A549 (cell line): ENCODE results near the gene DHX30.

Experiments used
- MYC ChIP-seq: IDR thresholded peaks from 2 replicates; pipeline ENCODE4 v1.6.1; 2012; ENCODE audit warnings: mild to moderate bottlenecking, inconsistent platforms, low read length, improper control_type of control experiment, borderline replicate concordance
- POLR2A ChIP-seq: IDR thresholded peaks from 2 replicates; pipeline ENCODE4 v1.6.1; 2012; ENCODE audit warnings: mild to moderate bottlenecking, low read length
- RAD21 ChIP-seq, 2 experiments: fragments of >200 bp in 1 of 2; sonication (Bioruptor Twin) in 1 of 2; formaldehyde crosslinking in 1 of 2; IDR thresholded peaks in 1 of 2; conservative IDR thresholded peaks in 1 of 2; 2 replicates in 1 of 2; 3 replicates in 1 of 2; pipeline ENCODE4 v1.6.1; 2012 to 2018; ENCODE audit warnings: inconsistent platforms in 1 of 2
- RARB ChIP-seq: fragments of 250-450 bp; sonication (Bioruptor Pico); IDR thresholded peaks from 2 replicates; pipeline ENCODE4 v1.8.0; 2021; ENCODE audit warnings: mild to moderate bottlenecking, moderate library complexity
- RCOR1 ChIP-seq: fragments of 150-350 bp; IDR thresholded peaks from 2 replicates; pipeline ENCODE4 v1.6.1; 2014; ENCODE audit warnings: antibody characterized with exemption, low read length, low read depth
- ZFP36 ChIP-seq: fragments of 450-650 bp; IDR thresholded peaks from 2 replicates; pipeline ENCODE4 v1.6.1; 2014; ENCODE audit warnings: borderline replicate concordance; ENCODE audit not compliant: partially characterized antibody
- TF ChIP-seq, protein P1 (sequence below): IDR thresholded peaks from 2 replicates; pipeline ENCODE4 v1.6.1; 2012; ENCODE audit warnings: low read depth, borderline replicate concordance
- TF ChIP-seq, protein P2 (sequence below): fragments of >200 bp; sonication (Bioruptor Twin); formaldehyde crosslinking; IDR thresholded peaks from 3 replicates; pipeline ENCODE4 v1.5.1; 2016
- TF ChIP-seq, protein P3 (sequence below): fragments of 450-650 bp; IDR thresholded peaks from 2 replicates; pipeline ENCODE4 v1.6.1; 2014; ENCODE audit warnings: antibody characterized with exemption

DNA sequence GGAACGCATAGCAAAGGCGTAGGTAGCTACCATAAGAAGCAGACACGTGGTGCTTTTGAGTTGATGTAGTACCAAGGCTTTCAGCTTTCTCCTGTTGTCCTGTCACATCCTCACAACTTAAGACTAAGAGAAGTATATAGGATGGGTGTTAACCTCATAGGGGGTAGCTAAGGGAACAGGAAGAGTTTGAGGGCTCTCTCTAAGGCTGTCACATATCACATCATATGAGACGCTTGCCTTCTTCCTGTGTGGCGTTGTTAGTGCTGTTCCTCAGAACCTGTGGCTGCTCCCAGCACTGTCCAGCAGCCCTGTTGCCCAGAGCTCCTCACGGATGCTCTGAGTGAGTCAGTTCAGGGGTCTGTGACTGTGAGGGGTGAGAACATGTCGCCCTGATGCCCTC is 14.7 kb downstream of the DHX30 start:
- TF ChIP-seq, protein P1, sequence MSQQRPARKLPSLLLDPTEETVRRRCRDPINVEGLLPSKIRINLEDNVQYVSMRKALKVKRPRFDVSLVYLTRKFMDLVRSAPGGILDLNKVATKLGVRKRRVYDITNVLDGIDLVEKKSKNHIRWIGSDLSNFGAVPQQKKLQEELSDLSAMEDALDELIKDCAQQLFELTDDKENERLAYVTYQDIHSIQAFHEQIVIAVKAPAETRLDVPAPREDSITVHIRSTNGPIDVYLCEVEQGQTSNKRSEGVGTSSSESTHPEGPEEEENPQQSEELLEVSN = no peak
- TF ChIP-seq RAD21 (conservative IDR thresholded peaks at IDR 0.05 in 1 of 2, IDR thresholded peaks at IDR 0.05 in 1 of 2) = no peak
- TF ChIP-seq ZFP36 = no peak
- TF ChIP-seq RCOR1 = no peak
- no peak for TF ChIP-seq MYC
- TF ChIP-seq, protein P2, sequence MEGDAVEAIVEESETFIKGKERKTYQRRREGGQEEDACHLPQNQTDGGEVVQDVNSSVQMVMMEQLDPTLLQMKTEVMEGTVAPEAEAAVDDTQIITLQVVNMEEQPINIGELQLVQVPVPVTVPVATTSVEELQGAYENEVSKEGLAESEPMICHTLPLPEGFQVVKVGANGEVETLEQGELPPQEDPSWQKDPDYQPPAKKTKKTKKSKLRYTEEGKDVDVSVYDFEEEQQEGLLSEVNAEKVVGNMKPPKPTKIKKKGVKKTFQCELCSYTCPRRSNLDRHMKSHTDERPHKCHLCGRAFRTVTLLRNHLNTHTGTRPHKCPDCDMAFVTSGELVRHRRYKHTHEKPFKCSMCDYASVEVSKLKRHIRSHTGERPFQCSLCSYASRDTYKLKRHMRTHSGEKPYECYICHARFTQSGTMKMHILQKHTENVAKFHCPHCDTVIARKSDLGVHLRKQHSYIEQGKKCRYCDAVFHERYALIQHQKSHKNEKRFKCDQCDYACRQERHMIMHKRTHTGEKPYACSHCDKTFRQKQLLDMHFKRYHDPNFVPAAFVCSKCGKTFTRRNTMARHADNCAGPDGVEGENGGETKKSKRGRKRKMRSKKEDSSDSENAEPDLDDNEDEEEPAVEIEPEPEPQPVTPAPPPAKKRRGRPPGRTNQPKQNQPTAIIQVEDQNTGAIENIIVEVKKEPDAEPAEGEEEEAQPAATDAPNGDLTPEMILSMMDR = no peak
- TF ChIP-seq POLR2A = no peak
- TF ChIP-seq, protein P3, sequence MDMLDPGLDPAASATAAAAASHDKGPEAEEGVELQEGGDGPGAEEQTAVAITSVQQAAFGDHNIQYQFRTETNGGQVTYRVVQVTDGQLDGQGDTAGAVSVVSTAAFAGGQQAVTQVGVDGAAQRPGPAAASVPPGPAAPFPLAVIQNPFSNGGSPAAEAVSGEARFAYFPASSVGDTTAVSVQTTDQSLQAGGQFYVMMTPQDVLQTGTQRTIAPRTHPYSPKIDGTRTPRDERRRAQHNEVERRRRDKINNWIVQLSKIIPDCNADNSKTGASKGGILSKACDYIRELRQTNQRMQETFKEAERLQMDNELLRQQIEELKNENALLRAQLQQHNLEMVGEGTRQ = no peak
- TF ChIP-seq RARB (CRISPR knock-in tag) = no peak
